BJ (cell line): Measurements from ENCODE around the gene CD84. TPM values are rescaled to one million over a fixed set of nuclear protein-coding genes. Genes with fewer than 3 reads are reported as not detected.
"Not testable (repeated sequence)": the region's sequence is repeated elsewhere in the genome, so short reads cannot be mapped to it uniquely, and the experiment has no call there.

ENCODE experiments used
- CTCF ChIA-PET: fragments of 350-600 bp; formaldehyde crosslinking; extraction: SDS; loops from one replicate; lab custom pipeline; 2021; ENCODE audit warnings: antibody characterized with exemption, inconsistent platforms; lab: Yijun Ruan, JAX
- POLR2A ChIA-PET: fragments of 300-600 bp; sonication (Branson Sonifier 250); formaldehyde crosslinking; extraction: SDS; loops from one replicate; lab custom pipeline; 2021; ENCODE audit warnings: antibody characterized with exemption; lab: Charles Lee
- DNase-seq: peaks from one replicate; pipeline ENCODE4 v3.0.0-alpha.2; 2011; ENCODE audit warnings: low read depth
- H3K27me3 ChIP-seq: 2 replicates; pipeline ENCODE4 v1.6.0; 2011; ENCODE audit warnings: low read length; ENCODE audit not compliant: control insufficient read depth, insufficient read depth
- H3K36me3 ChIP-seq: 2 replicates; pipeline ENCODE4 v1.5.1; 2011; ENCODE audit warnings: low read length; ENCODE audit not compliant: control insufficient read depth, insufficient read depth
- H3K4me3 ChIP-seq: 2 replicates; pipeline ENCODE4 v1.5.1; 2011; ENCODE audit warnings: low read depth, mild to moderate bottlenecking, control low read depth, low read length
- CTCF ChIP-seq: IDR thresholded peaks from 2 replicates; pipeline ENCODE4 v1.5.1; 2011; ENCODE audit warnings: low read depth, mild to moderate bottlenecking, control low read depth, inconsistent platforms, low read length, moderate library complexity; ENCODE audit not compliant: insufficient read depth
- polyA plus RNA-seq: library from polyadenylated mRNA; depleted of rRNA; stranded (reverse); fragments of >200 nt; gene quantifications from 2 replicates; pipeline ENCODE4 v1.2.3, GENCODE V29; 2011

CD84 gene
- polyA plus RNA-seq, 1 experiment: not detected

- Histone ChIP-seq H3K27me3 (no peaks in the 10 kb centered on the region), H3K36me3 (no peaks in the 10 kb centered on the region), H3K4me3 (no peak overlapping the region)
- no peak for DNase-seq
- POLR2A ChIA-PET: no interaction called here
- CTCF ChIA-PET: no interaction called here
- TF ChIP-seq CTCF: no peak
Observed at GRCh38 chr1:160521554-160521953, 57.7 kb downstream of the CD84 start.

- CTCF ChIA-PET: no interaction called here
- no peaks in the 10 kb centered on the region for H3K36me3 ChIP-seq
- no peak for DNase-seq
- no peak for TF ChIP-seq CTCF
- H3K4me3 ChIP-seq: no peak overlapping the region
- POLR2A ChIA-PET: no interaction called here
- no peaks in the 10 kb centered on the region for H3K27me3 ChIP-seq
Observed at GRCh38 chr1:160520999-160521398, 58.3 kb downstream of the CD84 start.

GRCh38 chr1:160520582-160520981 lies 58.7 kb downstream of the CD84 start:
- Histone ChIP-seq H3K36me3 (no peaks in the 10 kb centered on the region), H3K4me3 (no peak overlapping the region), H3K27me3 (no peaks in the 10 kb centered on the region)
- ChIA-PET POLR2A (no interaction called here), CTCF (no interaction called here)
- no peak for DNase-seq
- TF ChIP-seq CTCF: no peak

GRCh38 chr1:160519642-160520435 lies 59.5 kb downstream of the CD84 start:
- TF ChIP-seq CTCF: no peak
- no peak for DNase-seq
- Histone ChIP-seq H3K27me3 (no peaks in the 10 kb centered on the region), H3K4me3 (no peak overlapping the region), H3K36me3 (no peaks in the 10 kb centered on the region)
- CTCF ChIA-PET: no interaction called here
- POLR2A ChIA-PET: no interaction called here

DNA sequence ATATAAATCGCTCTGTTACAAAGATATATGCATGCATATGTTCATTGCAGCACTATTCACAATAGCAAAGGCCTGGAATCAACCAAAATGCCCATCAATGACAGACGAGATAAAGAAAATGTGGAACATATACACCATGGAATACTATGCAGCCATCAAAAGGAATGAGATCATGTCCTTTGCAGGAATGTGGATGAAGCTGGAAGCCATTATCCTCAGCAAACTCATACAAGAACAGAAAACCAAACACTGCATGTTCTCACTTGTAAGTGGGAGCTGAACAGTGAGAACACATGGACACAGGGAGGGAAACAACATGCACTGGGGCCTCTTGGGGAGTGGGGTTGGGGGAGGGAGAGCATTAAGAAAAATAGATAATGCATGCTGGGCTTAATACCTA lies 61.8 kb downstream of the CD84 start:
- H3K27me3 ChIP-seq, POLR2A ChIA-PET, H3K4me3 ChIP-seq, DNase-seq, H3K36me3 ChIP-seq, CTCF ChIA-PET: not testable (repeated sequence)

- H3K36me3 ChIP-seq, H3K4me3 ChIP-seq, POLR2A ChIA-PET, H3K27me3 ChIP-seq, DNase-seq, CTCF ChIA-PET: not testable (repeated sequence)
Observed at GRCh38 chr1:160515908-160516307, 63.4 kb downstream of the CD84 start.
